NCI-H226 (cell line): ENCODE results near the gene MATN1.
"Not testable (repeated sequence)": the region's sequence is repeated elsewhere in the genome, so short reads cannot be mapped to it uniquely, and the experiment has no call there.

Experiments used
- DNase-seq: peaks from one replicate; pipeline ENCODE4 v3.0.0-alpha.2; 2015

Gene MATN1

GRCh38 chr1:30693822-30694221 lies 29.6 kb downstream of the MATN1 start:
- no peak for DNase-seq

- no peak for DNase-seq
Observed at GRCh38 chr1:30693366-30693765, 30.0 kb downstream of the MATN1 start.

GRCh38 chr1:30692948-30693301 lies 30.5 kb downstream of the MATN1 start:
- DNase-seq: no peak

- no peak for DNase-seq
Observed at GRCh38 chr1:30692201-30692947, 31.0 kb downstream of the MATN1 start.

GRCh38 chr1:30691480-30691879 lies 31.9 kb downstream of the MATN1 start:
- DNase-seq: no peak

- no peak for DNase-seq
Observed at GRCh38 chr1:30689901-30690645, 33.3 kb downstream of the MATN1 start.

GRCh38 chr1:30688920-30689794 lies 34.2 kb downstream of the MATN1 start:
- DNase-seq: no peak

GRCh38 chr1:30688516-30688915 lies 34.9 kb downstream of the MATN1 start:
- DNase-seq: not testable (repeated sequence)

- DNase-seq: no peak
Observed at GRCh38 chr1:30687886-30688285, 35.5 kb downstream of the MATN1 start.

- DNase-seq: no peak
Observed at GRCh38 chr1:30686236-30686935, 37.0 kb downstream of the MATN1 start.

- DNase-seq: no peak
Observed at GRCh38 chr1:30685796-30686165, 37.6 kb downstream of the MATN1 start.

GRCh38 chr1:30684881-30685795 lies 38.2 kb downstream of the MATN1 start:
- DNase-seq: no peak

GRCh38 chr1:30684259-30684658 lies 39.1 kb downstream of the MATN1 start:
- no peak for DNase-seq

- no peak for DNase-seq
Observed at GRCh38 chr1:30683699-30684098, 39.7 kb downstream of the MATN1 start.

- no peak for DNase-seq
Observed at GRCh38 chr1:30682396-30683275, 40.7 kb downstream of the MATN1 start.

GRCh38 chr1:30681782-30682181 lies 41.6 kb downstream of the MATN1 start:
- DNase-seq: no peak

- no peak for DNase-seq
Observed at GRCh38 chr1:30680879-30681278, 42.5 kb downstream of the MATN1 start.

GRCh38 chr1:30680429-30680828 lies 43.0 kb downstream of the MATN1 start:
- no peak for DNase-seq

- no peak for DNase-seq
Observed at GRCh38 chr1:30679976-30680305, 43.4 kb downstream of the MATN1 start.

GRCh38 chr1:30679201-30679975 lies 44.0 kb downstream of the MATN1 start:
- DNase-seq: no peak
